ENCODE results near the gene C19orf33.
"Not testable (repeated sequence)": the region's sequence is repeated elsewhere in the genome, so short reads cannot be mapped to it uniquely, and the experiment has no call there.

DNA sequence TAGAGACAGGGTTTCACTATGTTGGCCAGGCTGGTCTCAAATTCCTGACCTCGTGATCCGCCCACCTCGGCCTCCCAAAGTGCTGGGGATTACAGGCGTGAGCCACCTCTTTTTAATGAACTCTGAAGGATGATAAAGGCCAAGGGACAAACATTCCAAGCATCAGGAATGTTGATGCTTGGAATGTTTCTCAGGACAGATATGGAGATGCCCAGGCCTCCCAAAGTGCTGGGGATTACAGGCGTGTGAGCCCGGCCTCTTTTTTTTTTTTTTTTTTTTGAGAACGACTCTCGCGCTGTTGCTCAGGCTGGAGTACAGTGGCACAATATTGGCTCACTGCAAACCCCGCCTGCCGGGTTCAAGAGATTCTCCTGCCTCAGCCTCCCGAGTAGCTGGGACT is 42.1 kb upstream of the C19orf33 start:
- TF ChIP-seq POLR2A (IDR thresholded peaks at IDR 0.05; ENCODE audit: extremely low read depth, insufficient read length); MYC (IDR thresholded peaks at IDR 0.05; ENCODE audit: low read depth, low read length): not testable (repeated sequence)
- TF ChIP-seq, protein P1, sequence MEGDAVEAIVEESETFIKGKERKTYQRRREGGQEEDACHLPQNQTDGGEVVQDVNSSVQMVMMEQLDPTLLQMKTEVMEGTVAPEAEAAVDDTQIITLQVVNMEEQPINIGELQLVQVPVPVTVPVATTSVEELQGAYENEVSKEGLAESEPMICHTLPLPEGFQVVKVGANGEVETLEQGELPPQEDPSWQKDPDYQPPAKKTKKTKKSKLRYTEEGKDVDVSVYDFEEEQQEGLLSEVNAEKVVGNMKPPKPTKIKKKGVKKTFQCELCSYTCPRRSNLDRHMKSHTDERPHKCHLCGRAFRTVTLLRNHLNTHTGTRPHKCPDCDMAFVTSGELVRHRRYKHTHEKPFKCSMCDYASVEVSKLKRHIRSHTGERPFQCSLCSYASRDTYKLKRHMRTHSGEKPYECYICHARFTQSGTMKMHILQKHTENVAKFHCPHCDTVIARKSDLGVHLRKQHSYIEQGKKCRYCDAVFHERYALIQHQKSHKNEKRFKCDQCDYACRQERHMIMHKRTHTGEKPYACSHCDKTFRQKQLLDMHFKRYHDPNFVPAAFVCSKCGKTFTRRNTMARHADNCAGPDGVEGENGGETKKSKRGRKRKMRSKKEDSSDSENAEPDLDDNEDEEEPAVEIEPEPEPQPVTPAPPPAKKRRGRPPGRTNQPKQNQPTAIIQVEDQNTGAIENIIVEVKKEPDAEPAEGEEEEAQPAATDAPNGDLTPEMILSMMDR (IDR thresholded peaks at IDR 0.05; ENCODE audit: low read depth, low read length) = not testable (repeated sequence)
- TF ChIP-seq, protein P2, sequence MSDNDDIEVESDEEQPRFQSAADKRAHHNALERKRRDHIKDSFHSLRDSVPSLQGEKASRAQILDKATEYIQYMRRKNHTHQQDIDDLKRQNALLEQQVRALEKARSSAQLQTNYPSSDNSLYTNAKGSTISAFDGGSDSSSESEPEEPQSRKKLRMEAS (IDR thresholded peaks at IDR 0.05; ENCODE audit: low read depth, low read length) = not testable (repeated sequence)

All from NB4 (cell line).